B cell (primary cell): ENCODE results near the gene SLC30A7.

ENCODE experiments used
- CTCF ChIP-seq: fragments of 200-600 bp; IDR thresholded peaks from one replicate; pipeline ENCODE4 v1.8.0; 2022; ENCODE audit warnings: antibody characterized with exemption, mild to moderate bottlenecking
- EZH2 ChIP-seq: IDR thresholded peaks from 2 replicates; pipeline ENCODE4 v1.6.1; 2012; ENCODE audit warnings: borderline replicate concordance, low read depth, mild to moderate bottlenecking, moderate library complexity, low read length; ENCODE audit not compliant: insufficient read depth, poor library complexity, severe bottlenecking

- TF ChIP-seq CTCF (no peak), EZH2 (no peak)
These were observed 11.9 kb upstream of the SLC30A7 start for GRCh38 chr1:100883963-100884362.
